GM15510 (cell line): ENCODE measurements around the gene ARPP19.

Source experiments
- POLR2A ChIP-seq: IDR thresholded peaks from 3 replicates; pipeline ENCODE4 v1.6.1; 2011; ENCODE audit warnings: borderline replicate concordance; ENCODE audit not compliant: insufficient read length; ENCODE audit errors: extremely low read depth

Gene ARPP19

GRCh38 chr15:52551762-52552161, 17.1 kb downstream of the ARPP19 start:
- TF ChIP-seq POLR2A = no peak

GRCh38 chr15:52546031-52546751, 22.6 kb downstream of the ARPP19 start:
- no peak for TF ChIP-seq POLR2A

GRCh38 chr15:52540374-52541012, 28.3 kb downstream of the ARPP19 start:
- TF ChIP-seq POLR2A = no peak

DNA sequence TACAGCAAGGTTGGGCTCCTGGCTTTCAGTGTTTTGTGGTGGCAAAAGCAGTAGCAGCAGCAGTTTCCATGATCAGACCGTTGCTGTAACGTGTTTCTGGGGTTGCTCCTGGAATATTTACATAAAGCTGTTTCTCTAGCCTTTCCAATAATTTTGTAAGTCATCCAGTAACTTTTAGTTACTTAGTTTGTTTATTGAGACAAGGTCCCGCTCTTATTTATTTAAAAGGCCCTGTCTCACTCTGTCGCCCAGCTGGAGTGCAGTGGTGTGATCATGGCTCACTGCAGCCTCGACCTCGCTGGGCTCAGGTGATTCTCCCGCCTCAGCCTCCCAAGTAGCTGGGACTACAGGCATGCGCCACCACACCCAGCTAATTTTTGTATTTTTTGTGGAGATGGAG, 31.4 kb downstream of the ARPP19 start:
- TF ChIP-seq POLR2A = no peak

GRCh38 chr15:52532427-52532826, 36.4 kb downstream of the ARPP19 start:
- no peak for TF ChIP-seq POLR2A

DNA sequence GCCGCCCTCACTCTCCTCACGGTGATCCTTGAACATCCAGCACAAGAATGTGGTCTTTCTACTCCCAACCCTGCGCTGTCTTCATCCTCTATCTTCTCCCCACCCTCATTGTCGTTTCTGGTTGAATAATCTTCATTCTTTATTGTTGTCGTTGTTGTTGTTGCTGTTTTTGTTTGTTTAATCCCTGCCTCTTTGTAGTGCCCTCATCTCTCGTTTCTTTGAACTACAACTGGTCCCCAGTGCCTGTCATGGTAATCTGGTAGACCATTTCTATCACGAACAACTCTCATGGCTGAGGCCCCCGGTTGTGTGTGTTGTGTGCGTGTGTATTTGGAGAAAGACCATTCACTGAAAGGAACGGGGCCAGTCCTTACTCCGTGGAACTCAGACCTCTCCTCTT, 38.9 kb downstream of the ARPP19 start:
- no peak for TF ChIP-seq POLR2A

GRCh38 chr15:52529341-52529924, 39.4 kb downstream of the ARPP19 start:
- TF ChIP-seq POLR2A = no peak

- peak; percentile 71 for TF ChIP-seq POLR2A
Observed at GRCh38 chr15:52528564-52529340, 40.1 kb downstream of the ARPP19 start, which contains the start of gene MYO5A. Gene MYO5A, minus strand, starts transcription at chr15:52528880. Its CDS starts 74 bp downstream, at chr15:52528806.

- TF ChIP-seq POLR2A = no peak
Observed at GRCh38 chr15:52527911-52528563, 40.8 kb downstream of the ARPP19 start.

DNA sequence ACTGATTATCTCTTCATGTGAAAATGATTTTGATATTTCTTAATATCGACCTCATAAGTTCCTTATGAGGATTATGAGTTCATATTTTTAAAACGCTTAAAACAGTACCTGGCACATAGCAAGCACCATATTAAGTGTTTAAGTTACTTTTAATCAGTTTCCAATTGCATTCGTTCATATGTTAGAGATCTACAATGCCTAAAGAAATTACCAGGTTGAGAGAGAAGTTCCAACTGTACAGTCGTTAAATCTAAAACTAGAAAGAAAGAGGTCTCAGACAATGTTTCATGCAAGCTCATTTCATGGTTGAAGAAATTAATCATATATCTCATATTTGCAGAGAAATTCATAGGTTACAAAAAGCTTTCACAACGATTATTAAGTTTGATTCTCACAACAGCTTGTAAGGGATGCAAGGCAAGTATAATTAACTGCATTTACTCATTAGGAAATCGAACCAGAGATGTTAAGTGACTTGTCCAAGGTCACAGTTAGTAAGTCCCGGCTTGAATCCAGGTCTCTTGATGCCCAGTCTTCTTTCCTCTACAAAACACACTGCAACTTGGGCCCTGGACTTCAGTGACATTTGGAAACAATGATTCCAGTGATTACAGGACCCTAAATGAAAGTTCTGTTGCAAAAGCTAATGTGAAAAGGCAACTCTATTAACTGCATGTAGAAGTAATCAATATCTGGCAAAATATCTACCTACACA, 41.5 kb downstream of the ARPP19 start:
- no peak for TF ChIP-seq POLR2A

DNA sequence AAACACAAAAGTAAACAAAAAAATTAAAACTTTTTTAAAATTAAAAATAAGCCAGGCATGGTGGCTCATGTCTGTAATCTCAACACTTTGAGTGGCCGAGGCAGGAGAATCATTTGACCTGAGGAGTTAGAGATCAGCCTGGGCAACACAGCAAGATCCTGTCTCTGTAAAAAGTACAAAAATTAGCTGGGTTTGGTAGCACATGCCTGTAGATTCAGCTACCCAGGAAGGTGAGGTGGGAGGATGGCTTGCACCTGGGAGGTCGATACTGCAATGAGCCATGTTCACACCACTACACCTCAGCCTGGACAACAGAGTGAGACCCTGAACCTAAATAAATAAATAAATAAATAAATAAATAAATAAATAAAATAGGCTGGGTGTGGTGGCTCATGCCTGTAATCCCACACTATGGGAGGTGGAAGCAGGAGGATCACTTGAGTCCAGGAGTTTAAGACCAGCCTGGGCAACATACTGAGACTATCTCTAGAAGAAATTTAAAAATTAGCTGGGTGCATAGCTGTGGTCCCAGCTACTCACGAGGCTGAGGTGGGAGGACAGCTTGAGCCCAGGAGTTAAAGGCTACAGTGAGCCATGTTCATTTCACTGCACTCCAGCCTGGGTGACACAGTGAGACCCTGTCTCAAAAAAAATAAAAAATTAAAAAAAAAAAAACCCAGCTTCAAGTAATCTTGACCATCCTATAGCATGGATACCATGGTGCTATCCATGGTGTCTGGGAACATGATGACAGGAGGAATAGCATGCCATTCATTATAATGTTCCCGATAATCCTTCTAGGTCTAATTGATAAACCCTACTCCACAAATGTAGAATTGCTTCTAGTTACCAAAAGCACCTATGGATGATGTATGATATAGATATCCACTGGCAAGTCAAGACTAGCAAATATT, 44.4 kb downstream of the ARPP19 start:
- TF ChIP-seq POLR2A = no peak

DNA sequence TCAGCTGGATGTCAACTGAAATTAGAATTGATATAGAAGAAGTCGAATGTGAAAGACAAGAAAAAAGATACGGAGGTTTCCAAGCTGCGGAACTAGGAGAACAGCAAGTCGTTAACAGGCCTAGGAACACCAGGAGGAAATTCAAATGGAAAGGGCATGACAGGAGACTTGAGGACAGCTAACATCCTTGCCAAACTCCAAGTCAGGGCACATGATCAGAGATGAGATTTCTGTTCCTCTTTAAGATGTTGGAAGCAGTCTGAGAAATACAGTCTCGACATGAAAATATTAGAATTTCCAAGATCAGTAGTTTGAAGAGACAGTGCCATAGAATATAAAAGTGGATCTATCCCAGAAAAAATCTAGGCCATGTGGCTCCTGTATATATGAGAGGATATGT, 45.2 kb downstream of the ARPP19 start:
- no peak for TF ChIP-seq POLR2A

DNA sequence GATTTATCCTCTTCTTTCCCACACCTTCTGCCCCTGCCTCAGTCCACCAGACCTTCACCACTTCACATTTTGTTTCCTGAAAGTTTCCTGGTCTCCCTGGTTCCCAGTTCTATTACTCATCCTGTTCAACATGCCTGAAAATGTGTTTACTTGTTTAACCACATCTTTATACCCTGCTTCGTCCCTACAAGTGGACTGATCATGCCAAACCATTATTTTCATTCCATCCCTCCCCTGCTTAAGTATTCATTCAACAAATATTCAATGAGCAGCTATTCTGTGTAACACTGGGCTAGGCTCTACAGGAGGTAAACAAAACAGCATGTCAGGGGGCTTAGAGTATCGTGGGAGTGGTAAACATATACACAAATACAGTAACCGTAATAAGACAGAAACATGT, 45.6 kb downstream of the ARPP19 start:
- no peak for TF ChIP-seq POLR2A
